PC-3 (cell line): Measurements from ENCODE around the gene MEF2C. TPM values are rescaled to one million over a fixed set of nuclear protein-coding genes. Genes with fewer than 3 reads are reported as not detected.
"Not testable (repeated sequence)": the region's sequence is repeated elsewhere in the genome, so short reads cannot be mapped to it uniquely, and the experiment has no call there.

Source experiments
- ATAC-seq: fragments of 200-7000 bp; cut with Tn5 transposase; 2 replicates; pipeline ENCODE4 v1.9.1; 2020; ENCODE audit warnings: mild to moderate bottlenecking, moderate library complexity
- BruUV-seq: library from RNA; stranded (reverse); fragments of 400-500 nt; replicated peaks from 2 replicates; lab custom pipeline; 2021; lab: Mats Ljungman, UMichigan
- CTCF ChIA-PET: fragments of 300-600 bp; sonication (Branson Sonifier 250); formaldehyde crosslinking; loops from one replicate; lab custom pipeline; 2022; ENCODE audit warnings: antibody characterized with exemption; lab: Charles Lee
- POLR2A ChIA-PET: fragments of 300-600 bp; sonication (Branson Sonifier 250); formaldehyde crosslinking; loops from one replicate; lab custom pipeline; 2022; ENCODE audit warnings: antibody characterized with exemption; ENCODE audit not compliant: unreplicated experiment; lab: Charles Lee
- DNase-seq: peaks from one replicate; pipeline ENCODE4 v3.0.0-alpha.2; 2015
- H2AFZ ChIP-seq: fragments of 300-600 bp; sonication (generic); 2 replicates; pipeline ENCODE4 v1.6.0; 2016; ENCODE audit warnings: antibody characterized with exemption, low read length
- H3F3A ChIP-seq: fragments of 300-600 bp; sonication (generic); one replicate; pipeline ENCODE4 v1.6.0; 2017; ENCODE audit warnings: antibody characterized with exemption, low read length, control low read depth, mild to moderate bottlenecking; ENCODE audit not compliant: unreplicated experiment
- H3K27ac ChIP-seq: fragments of 300-600 bp; sonication (generic); 2 replicates; pipeline ENCODE4 v1.5.1; 2016; ENCODE audit warnings: mild to moderate bottlenecking, low read length
- H3K27me3 ChIP-seq: fragments of 300-600 bp; sonication (generic); 2 replicates; pipeline ENCODE4 v1.6.1; 2016; ENCODE audit warnings: low read length, mixed read lengths
- H3K36me3 ChIP-seq: fragments of 300-600 bp; sonication (generic); 2 replicates; pipeline ENCODE4 v1.6.1; 2016; ENCODE audit warnings: low read depth, mixed run types, low read length, mixed read lengths
- H3K4me1 ChIP-seq: fragments of 300-600 bp; sonication (generic); 2 replicates; pipeline ENCODE4 v1.5.1; 2016; ENCODE audit warnings: low read length; ENCODE audit not compliant: insufficient read depth
- H3K4me2 ChIP-seq: fragments of 300-600 bp; sonication (generic); 2 replicates; pipeline ENCODE4 v1.6.0; 2016; ENCODE audit warnings: low read length
- H3K4me3 ChIP-seq: fragments of 300-600 bp; sonication (generic); 2 replicates; pipeline ENCODE4 v1.5.1; 2016; ENCODE audit warnings: mild to moderate bottlenecking, low read length, mixed read lengths
- H3K79me2 ChIP-seq: fragments of 300-600 bp; sonication (generic); 2 replicates; pipeline ENCODE4 v1.6.1; 2017; ENCODE audit warnings: low read length, mixed read lengths
- H3K9ac ChIP-seq: fragments of 300-600 bp; sonication (generic); 2 replicates; pipeline ENCODE4 v1.6.0; 2016; ENCODE audit warnings: mild to moderate bottlenecking, low read length
- H3K9me2 ChIP-seq: fragments of 300-600 bp; sonication (generic); replicated peaks from 2 replicates; pipeline ENCODE4 v1.6.1; 2016; ENCODE audit warnings: mixed run types, low read length, mixed read lengths
- H3K9me3 ChIP-seq: fragments of 300-600 bp; sonication (generic); 2 replicates; pipeline ENCODE4 v1.6.1; 2016; ENCODE audit warnings: low read length, mixed read lengths
- H4K20me1 ChIP-seq: fragments of 300-600 bp; sonication (generic); 2 replicates; pipeline ENCODE4 v1.6.1; 2016; ENCODE audit warnings: low read length, mixed read lengths
- CTCF ChIP-seq: fragments of 300-600 bp; sonication (generic); conservative IDR thresholded peaks from 2 replicates; pipeline ENCODE4 v1.5.1; 2017; ENCODE audit warnings: antibody characterized with exemption, low read depth, mild to moderate bottlenecking, low read length
- EZH2 ChIP-seq: fragments of 300-600 bp; sonication (generic); IDR thresholded peaks from one replicate; pipeline ENCODE4 v1.6.1; 2017; ENCODE audit warnings: antibody characterized with exemption, mild to moderate bottlenecking, low read length; ENCODE audit not compliant: unreplicated experiment
- EZH2phosphoT487 ChIP-seq: fragments of 300-600 bp; sonication (generic); IDR thresholded peaks from 2 replicates; pipeline ENCODE4 v1.6.1; 2018; ENCODE audit warnings: mild to moderate bottlenecking, antibody characterized with exemption, low read length, borderline replicate concordance
- intact Hi-C: fragments of 100-400 bp; cut with micrococcal nuclease; formaldehyde crosslinking; loops from 2 replicates; pipeline ENCODE4 v1.9.0; 2023
- total RNA-seq: library from RNA; depleted of rRNA; stranded (reverse); fragments of >200 nt; gene quantifications from 2 replicates; pipeline ENCODE4 v1.2.3, GENCODE V29; 2014

Gene MEF2C
- total RNA-seq, 1 experiment from 2014 or later, result 8.0 TPM

GRCh38 chr5:88860501-88860900, 22.5 kb downstream of the MEF2C start:
- Histone ChIP-seq H3K79me2 (no peaks in the 10 kb centered on the region), H3K9ac (no peak overlapping the region), H3K27ac (no peak overlapping the region), H3K4me1 (no peaks in the 10 kb centered on the region), H3K27me3 (no peaks in the 10 kb centered on the region), H3K9me3 (no peaks in the 10 kb centered on the region; the same call in 1 of the 2 replicates), H2AFZ (no peak overlapping the region), H3F3A (no peaks in the 10 kb centered on the region), H3K36me3 (peaks cover 2% of the 10 kb centered on the region; the same call in 1 of the 2 replicates), H3K4me2 (no peak overlapping the region), H4K20me1 (no peaks in the 10 kb centered on the region), H3K9me2 (no peaks in the 10 kb centered on the region), H3K4me3 (no peak overlapping the region)
- no peak for TF ChIP-seq EZH2
- no peak for TF ChIP-seq CTCF
- TF ChIP-seq EZH2phosphoT487, result no peak
- ChIA-PET CTCF (no interaction called here), POLR2A (no interaction called here)
- ATAC-seq (no peak), DNase-seq (no peak)
- BruUV-seq, result no TSS peak
- intact Hi-C loops, result no loop called here

- DNase-seq (no peak), ATAC-seq (no peak)
- no peaks in the 10 kb centered on the region for H3F3A ChIP-seq
- ChIA-PET POLR2A (no interaction called here), CTCF (no interaction called here)
- H3K27ac ChIP-seq, result no peak overlapping the region
- no peak overlapping the region for H3K9ac ChIP-seq
- H3K9me3 ChIP-seq, result no peaks in the 10 kb centered on the region; the same call in 1 of the 2 replicates
- H3K4me3 ChIP-seq, result no peak overlapping the region
- no peak for TF ChIP-seq CTCF
- no peak for TF ChIP-seq EZH2phosphoT487
- no peak for TF ChIP-seq EZH2
- BruUV-seq, result no TSS peak
- H2AFZ ChIP-seq, result no peak overlapping the region
- intact Hi-C loops, result no loop called here
- peaks cover 2% of the 10 kb centered on the region; the same call in 1 of the 2 replicates for H3K36me3 ChIP-seq
- H3K4me1 ChIP-seq, result no peaks in the 10 kb centered on the region
- H3K27me3 ChIP-seq, result no peaks in the 10 kb centered on the region
- H3K79me2 ChIP-seq, result no peaks in the 10 kb centered on the region
- H3K4me2 ChIP-seq, result no peak overlapping the region
- no peaks in the 10 kb centered on the region for H4K20me1 ChIP-seq
- H3K9me2 ChIP-seq, result no peaks in the 10 kb centered on the region
These were observed 24.6 kb downstream of the MEF2C start for GRCh38 chr5:88858392-88858791.

GRCh38 chr5:88856381-88856780, 26.6 kb downstream of the MEF2C start:
- H3K27me3 ChIP-seq, BruUV-seq, H3K9ac ChIP-seq, H3K36me3 ChIP-seq, H4K20me1 ChIP-seq, H2AFZ ChIP-seq, H3K4me1 ChIP-seq, H3K4me2 ChIP-seq, H3K9me3 ChIP-seq, POLR2A ChIA-PET, H3K27ac ChIP-seq, intact Hi-C loops, ATAC-seq, H3F3A ChIP-seq, H3K4me3 ChIP-seq, H3K9me2 ChIP-seq, DNase-seq, CTCF ChIA-PET, H3K79me2 ChIP-seq: not testable (repeated sequence)
